Lung (tissue), 12 donors: Measurements from ENCODE around the gene CAD. TPM values are rescaled to one million over a fixed set of nuclear protein-coding genes. Genes with fewer than 3 reads are reported as not detected.

Experiments
- ATAC-seq: fragments of 200-7000 bp; cut with Tn5 transposase; one replicate; pipeline ENCODE4 v1.9.1; 2020; ENCODE audit warnings: moderate number of reproducible peaks; ENCODE audit not compliant: insufficient read depth, low FRiP score
- DNase-seq, 3 donors: peaks; one replicate each; pipeline ENCODE4 v3.0.0-alpha.2; 2013 to 2017
- H3K27ac ChIP-seq, 2 donors: one replicate each; pipeline ENCODE4 v1.5.1; 2013; ENCODE audit warnings: mild to moderate bottlenecking in 2 of 2, moderate library complexity in 2 of 2, control low read depth in 1 of 2, inconsistent platforms in 1 of 2, low read depth in 1 of 2, low read length in 1 of 2
- H3K27me3 ChIP-seq, 3 donors: one replicate each; pipeline ENCODE4 v1.5.1; 2013; ENCODE audit warnings: low read length in 2 of 3; ENCODE audit not compliant: control insufficient read depth in 3 of 3, insufficient read depth in 3 of 3
- H3K36me3 ChIP-seq, 4 donors: one replicate each; pipeline ENCODE4 v1.5.1; 2013; ENCODE audit warnings: low read length in 4 of 4, mild to moderate bottlenecking in 1 of 4, moderate library complexity in 1 of 4; ENCODE audit not compliant: control insufficient read depth in 4 of 4, insufficient read depth in 4 of 4
- H3K4me1 ChIP-seq, 5 donors: one replicate each; pipeline ENCODE4 v1.5.1; 2013; ENCODE audit warnings: low read length in 5 of 5, mild to moderate bottlenecking in 2 of 5, moderate library complexity in 1 of 5; ENCODE audit not compliant: control insufficient read depth in 5 of 5, insufficient read depth in 5 of 5
- H3K4me3 ChIP-seq: one replicate; pipeline ENCODE4 v1.5.1; 2013; ENCODE audit warnings: mild to moderate bottlenecking, control low read depth, moderate library complexity
- H3K9ac ChIP-seq, 2 donors: one replicate each; pipeline ENCODE4 v1.5.1; 2013; ENCODE audit warnings: low read length in 2 of 2, control low read depth in 1 of 2; ENCODE audit not compliant: insufficient read depth in 1 of 2
- H3K9me3 ChIP-seq, 4 donors: one replicate each; pipeline ENCODE4 v1.5.1; 2013; ENCODE audit warnings: low read length in 3 of 4, mild to moderate bottlenecking in 1 of 4, moderate library complexity in 1 of 4; ENCODE audit not compliant: control insufficient read depth in 4 of 4, insufficient read depth in 3 of 4
- WGBS, 2 donors: extraction: QIAGEN DNeasy Blood & Tissue Kit; methylation state at CpG; one replicate each; pipeline ENCODE4 v1.1.7; 2013; 5-methylcytosine and 5-hydroxymethylcytosine counted together
- polyA plus RNA-seq, 2 donors: library from polyadenylated mRNA; stranded (reverse); fragments of 200-250 nt; gene quantifications; one replicate each; pipeline ENCODE4 v1.2.1, GENCODE V29; 2013
- total RNA-seq, 2 donors: library from RNA; depleted of rRNA in 1 of 2; stranded (reverse); fragments of >200 nt in 1 of 2; gene quantifications; one replicate each; pipeline ENCODE4 v1.2.1, GENCODE V29; 2014 to 2021
- TF ChIP-seq, protein P1 (sequence below): IDR thresholded peaks from 2 replicates; pipeline ENCODE4 v1.5.1; 2012; ENCODE audit warnings: mild to moderate bottlenecking; ENCODE audit errors: control extremely low read depth, extremely low read depth
- donor health status: control.
- donor health status: control.
- donor health status: Bipolar disorder and iron deficiency.
- donor health status: healthy.
- donor health status: DM: yes; HTN: yes; CAD: no.

The CAD gene
- total and polyA plus RNA-seq, 4 donors = 10.9 to 42.0 (median 18.9) TPM

DNA sequence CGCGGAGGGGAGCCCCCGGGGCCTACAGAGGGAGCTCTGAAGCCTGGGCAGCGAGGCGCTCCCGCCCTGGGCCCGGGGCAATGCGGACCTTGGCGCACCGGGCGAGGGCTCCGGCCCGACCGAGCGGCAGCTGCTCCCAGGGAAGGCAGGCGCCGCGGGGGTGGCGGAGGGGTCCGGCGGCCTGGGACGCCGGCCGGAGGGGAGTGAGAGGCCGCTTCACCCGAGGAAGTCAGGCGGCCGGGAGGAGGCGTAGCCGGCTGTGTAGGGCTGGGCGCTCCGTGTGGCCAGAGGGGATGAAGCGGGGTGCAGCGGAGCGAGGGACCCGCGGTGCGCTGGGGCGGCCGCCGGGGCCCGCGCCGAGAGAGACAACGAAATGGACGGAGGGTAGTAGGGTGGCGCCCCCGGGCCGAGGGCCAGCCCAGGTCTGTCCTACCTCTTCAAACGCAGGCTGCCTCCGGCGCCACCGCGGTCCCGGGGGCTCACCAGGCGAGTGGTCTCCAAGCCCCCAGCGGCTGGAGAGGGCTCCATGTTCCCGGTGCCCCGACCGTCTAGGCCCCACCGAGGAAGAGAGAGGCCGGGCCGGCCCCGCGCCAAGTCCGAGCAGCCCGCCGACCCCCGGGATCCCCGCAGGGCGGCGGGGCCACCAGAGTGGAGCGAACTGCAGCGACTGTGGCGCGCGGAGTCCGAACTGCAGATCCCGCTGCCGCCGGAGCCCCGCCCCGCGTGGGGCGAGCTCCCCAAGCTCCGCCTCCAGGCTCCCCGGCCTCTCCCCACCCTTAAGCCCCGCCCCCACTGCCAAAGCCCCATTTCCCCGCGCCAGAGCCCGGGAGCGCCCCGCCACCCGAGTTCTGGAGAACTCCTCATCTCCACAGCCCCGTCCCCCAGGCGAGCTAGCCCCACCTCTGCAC lies 45.5 kb downstream of the CAD start, which contains the start of gene SLC30A3:
Gene SLC30A3, minus strand, starts transcription at position 669 of the 908 bp plus-strand sequence. Its CDS starts 141 bp downstream, at position 528.
- TF ChIP-seq, protein P1, sequence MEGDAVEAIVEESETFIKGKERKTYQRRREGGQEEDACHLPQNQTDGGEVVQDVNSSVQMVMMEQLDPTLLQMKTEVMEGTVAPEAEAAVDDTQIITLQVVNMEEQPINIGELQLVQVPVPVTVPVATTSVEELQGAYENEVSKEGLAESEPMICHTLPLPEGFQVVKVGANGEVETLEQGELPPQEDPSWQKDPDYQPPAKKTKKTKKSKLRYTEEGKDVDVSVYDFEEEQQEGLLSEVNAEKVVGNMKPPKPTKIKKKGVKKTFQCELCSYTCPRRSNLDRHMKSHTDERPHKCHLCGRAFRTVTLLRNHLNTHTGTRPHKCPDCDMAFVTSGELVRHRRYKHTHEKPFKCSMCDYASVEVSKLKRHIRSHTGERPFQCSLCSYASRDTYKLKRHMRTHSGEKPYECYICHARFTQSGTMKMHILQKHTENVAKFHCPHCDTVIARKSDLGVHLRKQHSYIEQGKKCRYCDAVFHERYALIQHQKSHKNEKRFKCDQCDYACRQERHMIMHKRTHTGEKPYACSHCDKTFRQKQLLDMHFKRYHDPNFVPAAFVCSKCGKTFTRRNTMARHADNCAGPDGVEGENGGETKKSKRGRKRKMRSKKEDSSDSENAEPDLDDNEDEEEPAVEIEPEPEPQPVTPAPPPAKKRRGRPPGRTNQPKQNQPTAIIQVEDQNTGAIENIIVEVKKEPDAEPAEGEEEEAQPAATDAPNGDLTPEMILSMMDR = no peak
- WGBS, 2 donors = 1% methylated on average over 63 to 96 of the region's 96 CpGs
- no peak within 1 kb of the TSS for H3K9ac ChIP-seq

DNA sequence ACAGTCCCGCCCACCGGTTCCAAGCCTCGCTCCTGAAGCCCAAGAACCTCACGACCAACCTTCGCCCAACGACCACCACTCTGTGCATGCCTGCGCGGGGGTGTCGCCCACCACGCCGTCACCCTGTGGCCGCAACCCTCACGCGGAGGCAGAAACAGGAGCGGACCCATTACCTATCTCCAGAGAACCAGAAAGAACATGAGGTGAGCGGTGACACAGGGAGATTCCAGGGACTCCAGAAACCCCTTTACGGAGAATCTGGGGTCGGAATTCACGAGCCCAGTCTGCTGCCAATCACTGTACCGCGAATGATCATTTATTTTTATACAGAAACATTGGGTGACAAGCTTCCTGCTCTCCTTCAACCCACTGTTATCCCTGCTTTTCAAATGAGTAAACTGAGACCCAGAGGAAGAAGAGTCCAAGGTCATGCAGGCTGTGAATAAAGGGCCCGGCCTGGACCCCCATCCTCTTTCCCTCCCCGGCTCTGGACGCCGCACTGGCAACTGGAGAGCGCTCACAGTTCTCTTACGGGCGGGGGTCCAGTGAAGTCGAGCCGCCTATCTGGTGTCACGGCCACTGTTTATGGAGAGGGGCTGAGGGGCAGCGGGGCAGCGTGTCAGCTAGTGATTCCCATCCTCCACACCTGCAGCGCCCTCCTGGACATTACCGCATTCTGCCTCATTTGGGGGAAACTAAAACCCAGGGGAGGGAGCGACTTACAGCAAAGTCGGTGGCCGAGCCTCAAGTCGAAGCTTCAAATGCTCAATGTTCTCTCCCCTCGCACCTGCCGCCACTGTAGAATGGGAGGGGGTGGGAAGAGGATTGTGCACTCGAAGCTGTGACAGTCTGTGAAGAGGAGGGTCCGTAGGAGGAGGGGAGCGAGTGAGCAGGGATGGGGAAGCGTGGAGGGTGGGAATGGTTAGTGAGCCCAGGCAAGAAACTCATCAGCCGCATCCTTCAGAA lies 46.4 kb downstream of the CAD start:
- peaks cover 0 to 19% (median 4%) of the 10 kb centered on the region in 5 donors for H3K4me1 ChIP-seq
- H3K9ac ChIP-seq = no peak overlapping the region
- TF ChIP-seq, protein P1 = no peak
- no peak overlapping the region for H3K4me3 ChIP-seq
- 3% methylated on average over 46 of the region's 46 CpGs for WGBS, 2 donors
- H3K27me3 ChIP-seq = peaks cover 0 to 68% (median 56%) of the 10 kb centered on the region in 3 donors
- H3K9me3 ChIP-seq = peaks cover 0 to 2% (median 0%) of the 10 kb centered on the region in 4 donors
- H3K36me3 ChIP-seq = no peaks in the 10 kb centered on the region
- no peak for ATAC-seq
- H3K27ac ChIP-seq = no peak overlapping the region
- no peak for DNase-seq

More for the DNA sequence above, 45.5 kb downstream of the CAD start, which contains the start of gene SLC30A3:
- Histone ChIP-seq H3K4me3 (peak within 1 kb of the TSS; percentile 11), H3K4me1 (peaks cover 0 to 19% (median 4%) of the 10 kb centered on the region in 5 donors), H3K9me3 (peaks cover 0 to 2% (median 0%) of the 10 kb centered on the region in 4 donors), H3K36me3 (no peaks in the 10 kb centered on the region), H3K27ac (no peak within 1 kb of the TSS), H3K27me3 (peaks cover 0 to 67% (median 54%) of the 10 kb centered on the region in 3 donors)
- DNase-seq = peak; percentile 42 to 62 (median 58)
- peak; percentile 59 for ATAC-seq

DNA sequence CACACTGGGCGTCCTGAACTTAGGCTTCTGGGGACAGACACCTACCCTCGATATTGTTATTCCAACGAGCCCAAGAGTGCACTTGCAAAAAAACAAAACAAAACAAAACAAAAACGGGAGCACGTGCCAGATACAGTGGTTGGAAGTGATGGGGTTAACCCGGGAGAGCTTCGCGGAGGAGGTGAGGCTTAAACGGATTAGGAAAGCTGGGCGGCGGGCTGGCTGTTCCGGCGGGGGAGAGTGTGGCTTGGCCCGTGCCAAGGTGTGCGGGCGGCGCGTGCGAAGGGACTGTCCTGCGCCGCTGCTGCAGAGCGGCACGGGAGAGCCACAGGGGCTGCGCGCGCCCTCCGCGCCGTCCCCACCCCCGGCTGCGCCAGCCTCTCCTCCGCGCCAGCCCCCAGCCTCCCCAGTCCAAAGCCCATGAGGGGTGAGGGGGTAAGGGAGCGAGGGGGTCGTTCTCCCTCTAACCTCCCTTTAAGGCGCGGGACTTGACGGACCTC lies 47.1 kb downstream of the CAD start:
- H3K27me3 ChIP-seq = peaks cover 0 to 68% (median 56%) of the 10 kb centered on the region in 3 donors
- peak overlapping the region in 1 of 2 donors; percentile 21 for H3K27ac ChIP-seq
- H3K4me1 ChIP-seq = peaks cover 0 to 19% (median 4%) of the 10 kb centered on the region in 5 donors
- no peaks in the 10 kb centered on the region for H3K36me3 ChIP-seq
- peaks cover 0 to 2% (median 0%) of the 10 kb centered on the region in 4 donors for H3K9me3 ChIP-seq
- DNase-seq = no peak
- TF ChIP-seq, protein P1 = no peak
- no peak overlapping the region for H3K4me3 ChIP-seq
- no peak for ATAC-seq
- 0 to 2% methylated on average over 33 to 38 of the region's 38 CpGs for WGBS, 2 donors
- no peak overlapping the region for H3K9ac ChIP-seq
